SK-N-MC (cell line): ENCODE data around the gene IL12RB1.

Experiments
- DNase-seq: peaks from one replicate; pipeline ENCODE4 v3.0.0-alpha.2; 2011; ENCODE audit warnings: low read depth, low spot score
- H3K27ac ChIP-seq: fragments of 200-600 bp; sonication (generic); 2 replicates; pipeline ENCODE4 v1.5.1; 2016; ENCODE audit warnings: mixed run types
- H3K36me3 ChIP-seq: fragments of 200-600 bp; sonication (generic); 2 replicates; pipeline ENCODE4 v1.6.1; 2017; ENCODE audit warnings: antibody characterized with exemption, low read length, mixed read lengths; ENCODE audit not compliant: insufficient read depth
- H3K4me3 ChIP-seq: fragments of 200-600 bp; sonication (generic); 2 replicates; pipeline ENCODE4 v1.5.1; 2016
- H3K9ac ChIP-seq: fragments of 200-600 bp; sonication (generic); 2 replicates; pipeline ENCODE4 v1.8.0; 2017; ENCODE audit warnings: mixed run types, mixed read lengths; ENCODE audit not compliant: insufficient read length
- H3K9me3 ChIP-seq: fragments of 200-600 bp; sonication (generic); 2 replicates; pipeline ENCODE4 v1.6.1; 2017; ENCODE audit warnings: low read depth, mild to moderate bottlenecking, antibody characterized with exemption, low read length, moderate library complexity, mixed read lengths
- EZH2 ChIP-seq: fragments of 200-600 bp; sonication (generic); IDR thresholded peaks from one replicate; pipeline ENCODE4 v1.6.1; 2017; ENCODE audit warnings: antibody characterized with exemption
- FOXP2 ChIP-seq: optimal IDR thresholded peaks from 2 replicates; pipeline ENCODE3; 2011; ENCODE audit warnings: mild to moderate bottlenecking, moderate library complexity; ENCODE audit not compliant: insufficient read depth; ENCODE audit errors: extremely low read length, control extremely low read depth
- POLR2AphosphoS5 ChIP-seq: IDR thresholded peaks from 2 replicates; pipeline ENCODE4 v1.6.1; 2012; ENCODE audit warnings: mild to moderate bottlenecking, low read depth, low read length, borderline replicate concordance

The IL12RB1 gene

DNA sequence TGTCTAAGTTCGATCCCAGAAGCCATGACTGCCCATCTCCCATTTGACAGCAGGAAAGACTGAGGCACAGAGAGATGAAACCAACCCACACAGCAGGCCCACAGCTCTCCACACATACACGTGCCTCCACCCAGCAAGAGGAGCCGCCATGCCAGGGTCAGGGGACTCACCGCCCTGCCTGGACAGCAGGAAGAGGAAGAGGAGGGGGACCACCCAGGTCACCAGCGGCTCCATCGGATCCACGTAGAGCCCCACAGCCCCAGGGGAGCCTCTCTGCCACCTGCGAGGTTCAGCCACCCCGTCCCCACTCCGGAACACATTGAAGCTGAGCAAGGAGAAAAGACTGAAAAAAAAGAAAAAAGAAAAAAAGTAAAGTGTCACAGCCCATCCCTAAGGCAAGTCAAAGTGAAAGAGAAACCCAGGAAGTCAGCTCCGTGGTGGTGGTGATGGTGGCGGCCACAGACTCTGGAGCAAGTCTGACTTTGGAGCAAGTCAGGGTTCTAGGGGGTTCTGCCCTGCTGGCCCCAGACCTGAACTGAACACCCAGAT lies at the start of gene IL12RB1:
Gene IL12RB1, minus strand, starts transcription at position 345 of the 549 bp plus-strand sequence. Its CDS starts 111 bp downstream, at position 234.
- Histone ChIP-seq H3K9ac (no peak within 1 kb of the TSS), H3K27ac (no peak within 1 kb of the TSS), H3K9me3 (no peaks in the 10 kb centered on the region), H3K36me3 (no peaks in the 10 kb centered on the region), H3K4me3 (no peak within 1 kb of the TSS)
- no peak for TF ChIP-seq POLR2AphosphoS5
- DNase-seq = no peak

DNA sequence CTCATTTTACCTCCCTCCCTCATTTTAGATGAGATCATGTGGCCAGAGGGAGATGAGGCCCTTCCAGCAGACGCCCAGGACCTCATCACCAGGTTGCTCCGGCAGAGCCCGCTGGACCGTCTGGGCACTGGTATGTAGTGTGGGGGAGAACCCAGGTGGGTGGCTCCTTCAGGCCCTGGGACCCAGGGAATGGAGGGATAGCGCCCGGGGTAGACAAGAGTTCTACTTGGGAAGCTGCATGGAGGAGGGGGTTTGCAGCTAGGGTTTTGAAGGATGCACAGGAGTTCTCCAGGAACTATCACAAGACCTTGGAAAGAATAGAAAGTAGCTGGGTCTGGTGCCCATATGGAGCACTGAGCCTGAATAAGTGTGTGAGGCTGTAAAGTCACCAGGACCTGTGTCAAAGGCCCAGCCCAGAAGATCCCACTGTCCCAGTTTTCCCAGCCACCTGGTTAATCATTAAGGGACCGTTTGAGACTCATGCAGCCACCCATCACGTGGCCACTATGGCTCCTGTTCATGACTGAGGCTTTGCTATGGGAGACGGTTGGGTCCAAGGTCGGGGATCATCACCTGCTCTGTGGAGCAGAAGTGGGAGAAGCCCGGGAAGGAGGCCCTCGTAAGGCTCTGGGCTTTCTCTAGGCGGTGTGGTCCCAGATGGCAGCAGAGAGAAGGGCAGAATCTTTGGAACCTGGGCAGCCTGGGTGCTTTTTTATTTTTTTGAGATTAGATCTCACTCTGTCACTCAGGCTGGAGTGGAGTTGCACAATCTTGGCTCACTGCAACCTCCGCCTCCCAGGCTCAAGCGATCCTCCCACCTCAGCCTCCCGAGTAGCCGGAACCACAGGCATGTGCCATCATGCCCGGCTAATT lies 49.2 kb upstream of the IL12RB1 start:
- Histone ChIP-seq H3K4me3 (no peak overlapping the region), H3K36me3 (peaks cover 8% of the 10 kb centered on the region; the same call in 1 of the 2 replicates), H3K9me3 (no peaks in the 10 kb centered on the region), H3K27ac (no peak overlapping the region), H3K9ac (no peak overlapping the region)
- no peak for DNase-seq
- TF ChIP-seq FOXP2 = no peak
- TF ChIP-seq EZH2 = no peak
- no peak for TF ChIP-seq POLR2AphosphoS5

DNA sequence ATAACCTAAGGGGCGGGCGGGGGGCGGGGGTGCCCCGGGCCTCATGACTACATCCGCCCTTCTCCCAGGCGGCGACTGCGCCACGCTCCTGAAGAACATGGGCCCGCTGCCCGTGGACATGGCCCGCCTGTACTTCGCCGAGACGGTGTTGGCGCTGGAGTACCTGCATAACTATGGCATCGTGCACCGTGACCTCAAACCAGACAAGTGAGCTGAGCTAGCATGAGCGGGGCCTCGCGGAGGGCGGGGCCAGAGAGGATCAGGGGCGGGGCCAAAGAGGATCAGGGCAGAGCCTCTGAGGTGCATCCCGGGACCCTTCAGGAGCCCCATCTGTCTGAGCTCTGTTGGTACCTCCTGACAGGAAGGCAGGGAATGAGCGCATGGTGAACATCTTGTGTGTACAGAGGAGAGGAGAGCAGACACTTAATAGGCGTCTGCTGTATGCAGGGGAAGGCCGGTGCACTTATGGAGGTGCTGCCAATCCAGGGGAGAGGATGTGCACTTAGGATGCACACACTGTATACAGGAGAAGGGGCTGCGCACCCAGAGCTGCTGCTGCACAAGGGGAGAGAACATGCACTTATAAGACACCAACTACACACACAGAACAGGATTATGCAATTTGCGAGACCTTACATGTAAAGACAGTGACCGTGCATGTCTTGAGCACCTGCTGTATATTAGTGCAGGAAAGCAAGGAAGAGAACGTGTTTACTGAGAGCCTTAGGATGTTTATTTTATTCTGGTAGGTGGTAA lies 45.3 kb upstream of the IL12RB1 start:
- Histone ChIP-seq H3K27ac (no peak overlapping the region), H3K9ac (no peak overlapping the region), H3K36me3 (peaks cover 5% of the 10 kb centered on the region; the same call in 1 of the 2 replicates), H3K9me3 (no peaks in the 10 kb centered on the region), H3K4me3 (no peak overlapping the region)
- no peak for DNase-seq
- TF ChIP-seq POLR2AphosphoS5 = no peak
- no peak for TF ChIP-seq EZH2
- TF ChIP-seq FOXP2 = no peak

DNA sequence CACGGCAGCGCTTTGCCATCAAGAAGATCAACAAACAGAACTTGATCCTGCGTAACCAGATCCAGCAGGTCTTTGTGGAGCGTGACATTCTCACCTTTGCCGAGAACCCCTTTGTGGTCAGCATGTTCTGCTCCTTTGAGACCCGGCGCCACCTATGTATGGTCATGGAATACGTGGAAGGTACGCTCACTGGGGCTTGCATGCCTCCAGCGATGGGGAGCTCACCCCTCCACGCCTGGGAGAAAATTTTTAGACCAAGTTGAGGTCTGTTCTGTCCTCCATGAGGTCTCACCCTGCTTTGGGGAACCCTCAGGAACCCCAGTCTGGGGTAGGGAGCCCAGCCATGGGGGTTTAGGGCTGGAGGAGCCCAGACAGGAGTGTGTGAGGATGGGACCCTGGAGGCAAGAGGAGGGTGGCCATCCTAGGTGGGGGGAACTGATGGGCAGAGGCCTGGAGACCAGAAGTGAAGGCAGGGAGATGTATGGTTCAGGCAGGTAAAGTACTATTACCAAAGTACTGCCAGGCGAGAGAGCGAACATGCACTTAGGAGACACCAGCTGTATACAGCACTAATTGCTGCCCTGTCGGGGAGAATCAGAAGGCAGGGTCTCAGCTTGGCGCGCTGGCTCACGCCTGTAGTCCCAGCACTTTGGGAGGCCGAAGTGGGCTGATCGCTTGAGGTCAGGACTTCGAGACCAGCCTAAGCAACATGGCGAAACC lies 43.9 kb upstream of the IL12RB1 start:
- Histone ChIP-seq H3K4me3 (no peak overlapping the region), H3K9me3 (no peaks in the 10 kb centered on the region), H3K27ac (no peak overlapping the region), H3K36me3 (peaks cover 5% of the 10 kb centered on the region; the same call in 1 of the 2 replicates), H3K9ac (no peak overlapping the region)
- TF ChIP-seq EZH2 = no peak
- no peak for TF ChIP-seq POLR2AphosphoS5
- no peak for TF ChIP-seq FOXP2
- DNase-seq = no peak

DNA sequence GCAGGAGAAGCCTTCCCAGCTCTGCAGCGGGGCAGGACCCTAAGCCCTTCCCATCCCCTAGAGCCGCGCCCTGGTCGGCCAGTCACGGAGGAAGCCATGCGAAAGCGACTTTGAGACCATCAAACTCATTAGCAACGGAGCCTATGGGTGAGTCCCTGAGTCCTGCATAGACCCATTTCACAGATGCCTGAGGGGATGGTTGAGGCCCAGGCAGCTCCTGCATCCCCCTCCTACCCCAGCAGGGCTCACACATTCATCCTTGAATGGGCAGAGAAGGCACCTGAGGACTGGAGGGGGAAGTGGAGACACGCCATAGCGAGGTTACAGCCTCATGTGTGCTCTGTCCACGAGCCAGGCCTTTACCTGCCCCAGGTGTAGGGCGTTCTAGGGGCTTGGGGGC lies 42.1 kb upstream of the IL12RB1 start:
- H3K9me3 ChIP-seq = no peaks in the 10 kb centered on the region
- peaks cover 8% of the 10 kb centered on the region; the same call in 1 of the 2 replicates for H3K36me3 ChIP-seq
- no peak for DNase-seq
- TF ChIP-seq FOXP2 (no peak), POLR2AphosphoS5 (no peak), EZH2 (no peak)
- no peak overlapping the region for H3K4me3 ChIP-seq
- H3K9ac ChIP-seq = no peak overlapping the region
- H3K27ac ChIP-seq = no peak overlapping the region

DNA sequence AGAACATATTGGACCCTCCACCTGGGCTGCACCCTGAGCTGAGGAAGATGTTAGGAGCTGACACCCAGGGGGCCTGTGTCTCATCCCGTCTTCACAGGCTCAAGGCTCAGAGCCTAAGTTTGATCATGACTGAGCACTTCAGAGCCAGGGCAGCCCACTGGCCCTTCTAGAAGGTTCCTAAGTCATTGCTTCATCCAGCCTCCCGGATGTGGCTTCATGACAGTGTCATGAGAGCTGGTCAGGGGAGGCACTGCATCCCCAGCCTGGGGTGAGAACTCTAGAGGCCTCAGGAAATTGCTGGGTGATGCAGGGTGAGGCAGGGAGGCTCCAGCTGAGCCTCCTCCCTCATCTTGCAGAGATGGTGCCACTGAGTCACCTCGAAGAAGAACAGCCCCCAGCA lies 41.3 kb upstream of the IL12RB1 start:
- H3K27ac ChIP-seq = no peak overlapping the region
- TF ChIP-seq EZH2 (no peak), FOXP2 (no peak), POLR2AphosphoS5 (no peak)
- no peak overlapping the region for H3K4me3 ChIP-seq
- H3K9ac ChIP-seq = no peak overlapping the region
- no peaks in the 10 kb centered on the region for H3K9me3 ChIP-seq
- peaks cover 8% of the 10 kb centered on the region; the same call in 1 of the 2 replicates for H3K36me3 ChIP-seq
- no peak for DNase-seq

DNA sequence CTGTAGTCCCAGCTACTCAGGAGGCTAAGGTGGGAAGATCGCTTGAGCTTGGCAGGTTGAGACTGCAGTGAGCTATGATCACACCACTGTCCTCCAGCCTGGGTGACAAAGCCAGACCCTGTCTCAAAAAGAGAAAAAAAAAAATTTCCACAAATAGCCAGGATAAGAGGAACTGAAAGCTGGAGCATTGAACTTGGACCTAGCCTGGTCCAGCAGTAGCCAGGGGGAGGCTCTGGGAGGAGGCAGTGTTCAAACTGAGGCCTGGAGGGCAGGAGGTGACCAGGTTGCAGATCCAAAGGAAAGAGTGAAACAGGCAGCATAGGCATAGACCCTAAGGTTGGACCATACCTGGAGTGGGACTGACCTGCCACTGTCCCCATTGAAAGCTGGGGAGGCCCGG lies 39.4 kb upstream of the IL12RB1 start:
- no peak overlapping the region for H3K9ac ChIP-seq
- no peak overlapping the region for H3K27ac ChIP-seq
- no peaks in the 10 kb centered on the region for H3K9me3 ChIP-seq
- H3K36me3 ChIP-seq = peaks cover 3% of the 10 kb centered on the region; the same call in 1 of the 2 replicates
- no peak overlapping the region for H3K4me3 ChIP-seq
- TF ChIP-seq FOXP2 (no peak), EZH2 (no peak), POLR2AphosphoS5 (no peak)
- DNase-seq = no peak
